ENCODE results near the gene CIART.
"Not testable (repeated sequence)": the region's sequence is repeated elsewhere in the genome, so short reads cannot be mapped to it uniquely, and the experiment has no call there.

The CIART gene

DNA sequence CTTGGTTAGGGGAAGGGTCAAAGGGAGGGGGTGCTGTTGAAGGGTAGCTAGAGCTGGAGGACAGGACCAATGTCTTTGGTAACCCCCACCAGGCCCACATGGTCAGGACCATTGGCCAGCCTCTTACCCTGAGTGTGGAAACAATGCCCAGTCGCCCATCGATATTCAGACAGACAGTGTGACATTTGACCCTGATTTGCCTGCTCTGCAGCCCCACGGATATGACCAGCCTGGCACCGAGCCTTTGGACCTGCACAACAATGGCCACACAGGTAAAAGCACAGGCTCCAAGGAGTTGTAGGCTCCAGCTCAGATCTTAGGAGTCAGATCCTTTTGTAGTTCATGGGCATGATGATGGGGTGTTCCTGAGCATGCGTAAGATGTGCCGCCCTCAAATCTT is 21.0 kb upstream of the CIART start:
- DNase-seq = no peak

DNA sequence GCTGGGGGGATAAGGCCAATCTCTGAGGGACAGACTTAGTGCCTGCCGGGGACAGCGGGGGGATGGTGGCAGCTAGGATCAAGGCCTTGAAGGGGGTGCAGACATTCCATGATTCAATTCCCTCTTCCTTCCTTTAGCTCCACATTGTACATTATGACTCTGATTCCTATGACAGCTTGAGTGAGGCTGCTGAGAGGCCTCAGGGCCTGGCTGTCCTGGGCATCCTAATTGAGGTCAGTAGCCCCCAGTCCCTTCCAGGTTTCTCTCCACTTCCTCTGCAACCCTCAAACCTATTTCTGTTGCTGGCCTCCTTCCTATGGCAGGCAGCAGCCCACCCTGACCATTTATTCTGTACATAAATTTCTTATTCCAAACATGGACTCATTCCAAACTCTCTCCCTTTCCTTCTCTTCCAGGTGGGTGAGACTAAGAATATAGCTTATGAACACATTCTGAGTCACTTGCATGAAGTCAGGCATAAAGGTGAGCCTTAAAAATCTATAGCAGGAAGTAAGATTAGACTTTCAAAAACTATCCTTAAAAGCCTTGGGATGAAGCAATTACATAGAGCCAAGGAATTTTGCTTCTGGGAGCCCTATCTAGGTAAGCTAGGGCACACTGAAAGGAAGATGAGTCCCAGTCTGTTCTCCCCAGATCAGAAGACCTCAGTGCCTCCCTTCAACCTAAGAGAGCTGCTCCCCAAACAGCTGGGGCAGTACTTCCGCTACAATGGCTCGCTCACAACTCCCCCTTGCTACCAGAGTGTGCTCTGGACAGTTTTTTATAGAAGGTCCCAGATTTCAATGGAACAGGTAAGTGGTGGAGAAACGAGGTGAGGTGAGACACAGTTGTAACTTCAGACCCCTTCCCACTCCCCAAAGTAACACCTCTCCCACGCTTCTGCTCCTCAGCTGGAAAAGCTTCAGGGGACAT is 19.7 kb upstream of the CIART start:
- DNase-seq = no peak

DNA sequence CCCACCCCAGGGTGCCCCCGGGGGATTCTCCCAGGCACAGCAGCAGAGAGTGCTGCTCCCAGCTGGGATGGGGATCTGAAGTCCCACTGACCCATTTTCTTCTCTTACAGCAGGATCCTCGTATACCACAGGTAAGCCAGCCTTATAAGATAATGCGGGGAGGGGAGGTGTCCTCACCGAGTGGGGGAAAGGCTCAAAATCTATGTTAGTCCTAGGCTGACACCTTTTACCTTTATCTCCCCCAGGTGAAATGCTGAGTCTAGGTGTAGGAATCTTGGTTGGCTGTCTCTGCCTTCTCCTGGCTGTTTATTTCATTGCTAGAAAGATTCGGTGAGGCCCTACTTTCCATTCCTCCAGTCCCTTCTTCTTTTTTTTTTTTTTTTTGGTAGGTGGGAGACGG is 18.8 kb upstream of the CIART start:
- no peak for DNase-seq

DNA sequence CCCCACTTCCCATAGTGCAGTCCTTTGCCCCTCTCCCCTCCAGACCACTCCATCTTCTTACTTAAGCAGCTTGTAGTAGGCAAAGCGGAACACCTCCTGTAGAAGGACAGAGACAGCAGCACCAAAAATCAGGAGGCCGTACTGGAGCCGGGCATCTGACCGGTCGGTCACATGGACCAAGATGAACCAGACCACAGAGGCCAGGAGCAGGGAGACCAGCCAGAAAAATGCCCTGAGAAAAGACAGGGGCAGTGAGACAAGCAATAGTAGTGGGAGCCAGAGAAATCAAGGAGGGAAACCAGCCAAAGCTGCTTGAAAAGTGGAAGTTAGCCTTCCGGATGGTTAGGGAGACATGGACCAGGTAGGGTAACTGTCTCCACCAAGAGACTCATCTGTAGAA is 14.5 kb upstream of the CIART start:
- no peak for DNase-seq

DNA sequence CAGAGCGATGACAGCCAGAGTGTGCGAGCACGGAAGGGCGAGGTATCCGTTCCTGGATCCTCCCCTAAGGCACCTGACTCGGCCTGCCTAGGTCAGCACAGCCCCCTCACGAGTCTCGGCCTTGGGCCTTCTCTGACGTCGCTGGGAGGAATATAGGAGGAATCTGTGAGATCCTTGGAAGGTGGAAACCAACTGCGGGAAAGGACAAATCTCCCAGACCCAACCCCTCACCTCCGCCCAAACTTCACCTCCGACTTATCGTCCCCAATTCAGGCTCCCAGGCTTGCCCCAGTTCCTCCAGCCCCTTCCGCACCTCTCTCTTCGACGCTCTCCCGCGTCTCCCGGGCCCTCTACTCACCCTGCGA is 14.0 kb upstream of the CIART start:
- peak; percentile 61 to 79 (median 72) for DNase-seq

DNA sequence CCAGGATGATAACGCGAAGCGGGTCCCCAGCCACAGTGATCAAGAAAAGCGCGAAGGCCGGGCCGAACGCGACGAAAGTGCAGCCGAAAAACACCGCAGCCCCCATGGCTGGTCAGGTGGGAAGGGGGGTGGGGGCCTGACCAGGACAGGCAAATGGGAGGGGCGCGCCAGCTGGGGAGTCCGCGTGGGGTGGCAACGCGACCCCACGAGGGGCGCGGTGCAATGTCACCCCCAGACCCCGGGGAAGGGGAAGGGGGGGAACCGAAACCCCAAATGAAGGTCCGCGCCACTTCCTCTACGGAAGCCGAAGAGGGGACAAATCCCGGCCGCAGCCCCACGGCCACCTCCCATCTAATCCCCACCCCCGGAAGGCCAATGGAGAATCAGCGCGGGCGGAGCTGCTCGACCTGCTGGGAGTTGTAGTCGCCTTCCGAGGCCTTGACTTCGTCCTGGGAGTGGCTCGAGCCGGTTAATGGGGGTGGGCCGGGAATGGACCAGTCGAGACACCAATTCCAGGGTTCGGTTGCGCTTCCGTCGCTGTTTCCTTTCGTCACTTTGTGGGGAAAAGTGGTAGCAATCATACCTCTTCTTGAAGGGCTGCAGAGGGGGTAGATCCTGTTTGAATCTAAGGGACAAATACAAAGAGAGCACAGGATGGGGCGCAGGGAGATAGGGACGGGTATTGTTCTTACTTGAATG is 13.5 kb upstream of the CIART start, which contains the start of gene APH1A:
Gene APH1A (minus strand): TSS at position 312 of the 699 bp plus-strand sequence. CDS start 206 bp downstream, at position 106.
- peak; percentile 97 to 99 (median 98) for DNase-seq

DNA sequence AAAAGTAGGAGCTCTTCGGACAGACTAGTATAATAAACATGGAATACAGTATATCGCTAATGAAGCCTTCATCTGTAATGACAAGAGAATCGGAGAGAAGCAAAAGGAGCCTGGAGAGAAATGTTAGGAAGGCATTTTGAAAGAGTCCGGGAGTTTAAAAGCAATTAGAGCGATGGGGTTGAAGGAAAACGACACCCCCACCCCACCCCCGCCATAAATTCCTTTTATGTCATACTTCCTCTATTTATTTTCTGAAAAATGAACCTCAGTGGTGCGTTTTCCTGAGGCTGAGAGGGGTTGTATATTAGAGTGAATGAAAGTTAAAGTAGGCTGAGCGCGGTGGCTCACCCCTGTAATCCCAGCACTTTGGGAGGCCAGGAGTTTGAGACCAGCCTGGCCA is 12.9 kb upstream of the CIART start:
- peak; percentile 26 to 58 (median 47) for DNase-seq

GRCh38 chr1:150271291-150271959 is 10.9 kb upstream of the CIART start:
- DNase-seq = peak in 2 of 4 experiments; percentile 46 to 57

- DNase-seq = peak in 2 of 4 experiments; percentile 59 to 64
Observed at GRCh38 chr1:150273311-150273710, 9.0 kb upstream of the CIART start.

DNA sequence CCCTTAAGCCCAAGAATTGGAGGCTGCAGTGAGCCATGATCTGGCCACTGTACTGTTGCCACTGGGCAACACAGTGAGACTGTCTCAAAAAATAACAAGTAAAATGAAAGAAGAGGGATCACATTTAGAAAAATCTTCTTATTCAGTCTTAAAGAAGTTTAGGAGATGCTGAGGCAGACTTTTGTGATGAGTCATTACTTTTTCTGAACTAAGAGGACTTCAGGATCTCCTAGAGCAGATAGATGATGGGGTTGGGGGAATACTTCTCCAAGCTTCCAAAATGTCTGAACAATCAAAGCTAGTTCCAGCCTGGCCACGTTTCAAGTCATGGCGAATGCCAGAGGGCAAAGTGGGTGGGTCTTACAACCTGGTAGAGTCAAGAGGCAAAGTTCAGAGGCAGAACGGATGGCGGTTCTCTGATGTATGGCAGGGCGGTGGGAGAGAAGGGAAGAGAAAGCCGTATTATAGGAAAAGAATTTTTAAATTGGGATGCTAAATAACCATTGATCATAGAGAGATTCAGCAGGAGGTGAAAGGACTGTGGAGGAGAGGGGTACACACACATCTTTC is 2.1 kb upstream of the CIART start:
- DNase-seq = no peak

- DNase-seq = peak; percentile 63 to 84 (median 76)
Observed at GRCh38 chr1:150281221-150281757, 1.1 kb upstream of the CIART start.

GRCh38 chr1:150282558-150282958 is 204 bp downstream of the CIART start:
- no peak for DNase-seq

DNA sequence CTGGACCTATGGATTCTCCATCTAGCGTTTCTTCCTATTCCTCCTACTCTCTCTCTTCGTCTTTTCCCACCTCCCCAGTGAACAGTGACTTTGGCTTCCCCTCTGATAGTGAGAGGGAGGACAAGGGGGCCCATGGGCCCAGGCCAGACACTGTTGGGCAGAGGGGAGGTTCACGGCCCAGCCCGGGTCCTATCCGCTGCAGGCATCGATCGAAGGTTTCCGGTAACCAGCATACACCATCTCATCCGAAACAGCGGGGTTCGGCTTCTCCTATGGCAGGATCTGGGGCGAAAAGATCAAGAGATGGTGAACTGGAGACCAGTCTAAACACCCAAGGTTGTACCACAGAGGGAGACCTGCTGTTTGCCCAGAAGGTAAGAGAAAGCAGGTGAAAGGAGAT is 906 bp downstream of the CIART start:
- DNase-seq = no peak

- DNase-seq = no peak
Observed at GRCh38 chr1:150288382-150288781, 6.0 kb downstream of the CIART start.

- no peak for DNase-seq
Observed at GRCh38 chr1:150288822-150289221, 6.5 kb downstream of the CIART start.

GRCh38 chr1:150293433-150294253 is 11.3 kb downstream of the CIART start, which contains the start of gene MRPS21:
Gene MRPS21, plus strand, starts transcription at chr1:150293861. Its CDS starts 506 bp downstream, at chr1:150294367.
- peak; percentile 91 to 94 (median 94) for DNase-seq

DNA sequence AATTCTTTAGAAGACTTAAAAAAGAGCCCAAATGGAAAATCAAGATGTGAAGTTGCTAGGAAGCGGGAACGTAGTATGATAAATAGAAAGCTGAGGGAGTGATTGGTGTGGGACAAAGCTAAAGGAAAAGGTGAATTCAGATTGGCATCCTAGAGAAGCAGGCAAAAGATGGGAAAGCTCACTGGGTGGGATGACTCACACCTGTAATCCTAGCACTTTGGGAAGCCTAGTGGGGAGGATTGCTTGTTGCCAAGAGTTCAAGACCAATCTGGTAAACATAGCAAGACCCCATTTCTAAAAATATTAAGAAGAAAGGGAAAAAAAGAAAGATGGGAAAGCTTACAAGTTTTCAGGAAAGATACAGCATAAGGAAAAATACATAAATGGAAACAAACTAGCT is 13.1 kb downstream of the CIART start:
- DNase-seq = no peak

GRCh38 chr1:150299716-150300115 is 17.4 kb downstream of the CIART start:
- no peak for DNase-seq

DNA sequence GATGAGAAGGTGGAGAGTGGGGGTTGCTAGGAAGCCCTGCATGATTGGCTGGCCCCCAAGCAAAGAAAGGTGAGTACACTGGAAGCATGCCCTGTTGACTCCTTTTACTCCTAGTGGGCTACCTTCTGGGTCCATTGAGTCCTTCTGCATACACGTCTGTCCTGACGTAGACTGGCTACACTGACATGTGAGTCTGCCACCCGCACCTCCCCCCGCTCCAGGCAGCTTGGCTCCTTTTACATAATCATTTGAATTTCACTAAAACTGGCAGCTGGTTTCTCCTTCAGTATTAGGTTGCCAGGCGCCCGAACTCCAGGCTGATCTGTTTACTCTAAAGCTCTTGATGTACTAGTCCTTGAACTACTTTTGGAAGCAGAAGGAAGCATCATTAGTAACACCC is 20.0 kb downstream of the CIART start:
- DNase-seq = no peak

DNA sequence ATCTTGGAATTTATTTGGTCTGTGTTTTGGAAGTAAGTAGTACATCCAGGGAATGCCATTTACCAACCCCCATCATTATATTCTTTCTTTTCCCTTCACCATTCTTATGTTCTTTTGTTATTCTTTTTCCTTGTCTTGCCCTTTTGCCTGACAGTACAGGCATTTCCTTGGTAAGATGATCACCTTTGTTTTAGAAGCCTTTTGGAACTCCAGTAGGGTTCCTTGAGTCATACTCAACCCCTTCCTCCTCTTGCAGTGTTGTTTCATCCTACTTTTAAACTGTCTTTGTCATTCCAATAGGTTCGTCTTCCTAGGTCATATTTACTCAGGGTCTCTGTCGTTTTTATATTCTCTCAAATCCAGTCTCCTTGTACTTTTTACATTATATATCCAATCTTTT is 20.5 kb downstream of the CIART start:
- no peak for DNase-seq

GRCh38 chr1:150308585-150308984 is 26.2 kb downstream of the CIART start:
- DNase-seq = not testable (repeated sequence)
